Gastrocnemius medialis (tissue), 4 donors: ENCODE measurements around the gene ADGRG4.

ENCODE experiments used
- CTCF ChIP-seq, 5 experiments: fragments of 450-650 bp in 3 of 5; fragments of 200-600 bp in 2 of 5; sonication (generic) in 2 of 5; IDR thresholded peaks in 4 of 5; conservative IDR thresholded peaks in 1 of 5; 1 replicate in 4 of 5; 2 replicates in 1 of 5; pipeline ENCODE4 v1.5.1; 2016 to 2019; ENCODE audit warnings: antibody characterized with exemption in 5 of 5, mild to moderate bottlenecking in 3 of 5, moderate library complexity in 3 of 5
- POLR2A ChIP-seq, 2 donors: fragments of 450-650 bp; IDR thresholded peaks; one replicate each; pipeline ENCODE4 v1.6.1; 2017; ENCODE audit warnings: antibody characterized with exemption in 2 of 2, mild to moderate bottlenecking in 2 of 2, moderate library complexity in 2 of 2

- no peak for TF ChIP-seq CTCF (IDR thresholded peaks at IDR 0.05 in 4 of 5, conservative IDR thresholded peaks at IDR 0.05 in 1 of 5)
- no peak for TF ChIP-seq POLR2A (IDR thresholded peaks at IDR 0.05)
Measured at GRCh38 chrX:136417806-136418205, 117.0 kb downstream of the ADGRG4 start.
